ENCODE results near the gene FXYD2.

GRCh38 chr11:117835576-117835975 is 11.0 kb upstream of the FXYD2 start:
- TF ChIP-seq, protein P1, sequence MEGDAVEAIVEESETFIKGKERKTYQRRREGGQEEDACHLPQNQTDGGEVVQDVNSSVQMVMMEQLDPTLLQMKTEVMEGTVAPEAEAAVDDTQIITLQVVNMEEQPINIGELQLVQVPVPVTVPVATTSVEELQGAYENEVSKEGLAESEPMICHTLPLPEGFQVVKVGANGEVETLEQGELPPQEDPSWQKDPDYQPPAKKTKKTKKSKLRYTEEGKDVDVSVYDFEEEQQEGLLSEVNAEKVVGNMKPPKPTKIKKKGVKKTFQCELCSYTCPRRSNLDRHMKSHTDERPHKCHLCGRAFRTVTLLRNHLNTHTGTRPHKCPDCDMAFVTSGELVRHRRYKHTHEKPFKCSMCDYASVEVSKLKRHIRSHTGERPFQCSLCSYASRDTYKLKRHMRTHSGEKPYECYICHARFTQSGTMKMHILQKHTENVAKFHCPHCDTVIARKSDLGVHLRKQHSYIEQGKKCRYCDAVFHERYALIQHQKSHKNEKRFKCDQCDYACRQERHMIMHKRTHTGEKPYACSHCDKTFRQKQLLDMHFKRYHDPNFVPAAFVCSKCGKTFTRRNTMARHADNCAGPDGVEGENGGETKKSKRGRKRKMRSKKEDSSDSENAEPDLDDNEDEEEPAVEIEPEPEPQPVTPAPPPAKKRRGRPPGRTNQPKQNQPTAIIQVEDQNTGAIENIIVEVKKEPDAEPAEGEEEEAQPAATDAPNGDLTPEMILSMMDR (conservative IDR thresholded peaks at IDR 0.05): no peak
- TF ChIP-seq ZFX (IDR thresholded peaks at IDR 0.05): no peak
